Measurements from ENCODE around the gene NHS.

DNA sequence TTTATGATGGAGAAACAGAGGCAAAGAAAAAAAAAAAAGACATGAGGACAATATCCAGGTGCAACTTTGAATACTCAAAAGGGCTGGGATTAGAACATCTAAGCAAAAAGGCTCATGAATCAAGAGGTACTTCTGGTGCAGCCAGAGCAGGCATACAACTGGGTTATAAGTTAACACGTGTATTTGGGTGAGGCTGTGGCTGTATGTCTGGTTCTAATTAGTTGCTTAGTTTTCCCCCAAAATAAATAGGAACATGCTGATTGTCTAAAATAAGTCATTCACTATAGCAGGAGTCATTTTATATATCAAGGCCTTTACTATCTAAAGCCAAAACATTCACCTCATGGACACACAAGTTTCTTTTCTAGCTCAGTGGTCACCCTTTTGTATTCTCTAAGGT is 20.2 kb downstream of the NHS start:
- TF ChIP-seq, protein P1, sequence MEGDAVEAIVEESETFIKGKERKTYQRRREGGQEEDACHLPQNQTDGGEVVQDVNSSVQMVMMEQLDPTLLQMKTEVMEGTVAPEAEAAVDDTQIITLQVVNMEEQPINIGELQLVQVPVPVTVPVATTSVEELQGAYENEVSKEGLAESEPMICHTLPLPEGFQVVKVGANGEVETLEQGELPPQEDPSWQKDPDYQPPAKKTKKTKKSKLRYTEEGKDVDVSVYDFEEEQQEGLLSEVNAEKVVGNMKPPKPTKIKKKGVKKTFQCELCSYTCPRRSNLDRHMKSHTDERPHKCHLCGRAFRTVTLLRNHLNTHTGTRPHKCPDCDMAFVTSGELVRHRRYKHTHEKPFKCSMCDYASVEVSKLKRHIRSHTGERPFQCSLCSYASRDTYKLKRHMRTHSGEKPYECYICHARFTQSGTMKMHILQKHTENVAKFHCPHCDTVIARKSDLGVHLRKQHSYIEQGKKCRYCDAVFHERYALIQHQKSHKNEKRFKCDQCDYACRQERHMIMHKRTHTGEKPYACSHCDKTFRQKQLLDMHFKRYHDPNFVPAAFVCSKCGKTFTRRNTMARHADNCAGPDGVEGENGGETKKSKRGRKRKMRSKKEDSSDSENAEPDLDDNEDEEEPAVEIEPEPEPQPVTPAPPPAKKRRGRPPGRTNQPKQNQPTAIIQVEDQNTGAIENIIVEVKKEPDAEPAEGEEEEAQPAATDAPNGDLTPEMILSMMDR (conservative IDR thresholded peaks at IDR 0.05; ENCODE audit: low read depth, low read length) = no peak
- no peak for TF ChIP-seq RAD21 (IDR thresholded peaks at IDR 0.05; ENCODE audit: low read length)
- no peak for TF ChIP-seq NFE2L2 (IDR thresholded peaks at IDR 0.05; ENCODE audit: low read depth, low read length)
- no peak for TF ChIP-seq POLR2A (IDR thresholded peaks at IDR 0.05; ENCODE audit: low read depth, low read length)
- TF ChIP-seq MXI1 (IDR thresholded peaks at IDR 0.05; ENCODE audit: borderline replicate concordance, low read depth, low read length) = no peak
- TF ChIP-seq CEBPB (IDR thresholded peaks at IDR 0.05; ENCODE audit: low read depth, low read length) = no peak
- TF ChIP-seq, protein P2, sequence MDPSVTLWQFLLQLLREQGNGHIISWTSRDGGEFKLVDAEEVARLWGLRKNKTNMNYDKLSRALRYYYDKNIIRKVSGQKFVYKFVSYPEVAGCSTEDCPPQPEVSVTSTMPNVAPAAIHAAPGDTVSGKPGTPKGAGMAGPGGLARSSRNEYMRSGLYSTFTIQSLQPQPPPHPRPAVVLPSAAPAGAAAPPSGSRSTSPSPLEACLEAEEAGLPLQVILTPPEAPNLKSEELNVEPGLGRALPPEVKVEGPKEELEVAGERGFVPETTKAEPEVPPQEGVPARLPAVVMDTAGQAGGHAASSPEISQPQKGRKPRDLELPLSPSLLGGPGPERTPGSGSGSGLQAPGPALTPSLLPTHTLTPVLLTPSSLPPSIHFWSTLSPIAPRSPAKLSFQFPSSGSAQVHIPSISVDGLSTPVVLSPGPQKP (IDR thresholded peaks at IDR 0.05; ENCODE audit: borderline replicate concordance, low read depth, low read length) = no peak
- TF ChIP-seq CHD1 (IDR thresholded peaks at IDR 0.05; ENCODE audit: low read depth, low read length) = no peak
- TF ChIP-seq MAZ (IDR thresholded peaks at IDR 0.05; ENCODE audit: borderline replicate concordance, low read depth, low read length) = no peak
- no peak for TF ChIP-seq MAFK (IDR thresholded peaks at IDR 0.05; ENCODE audit: low read depth, low read length)
- no peak for TF ChIP-seq RFX5 (IDR thresholded peaks at IDR 0.05; ENCODE audit: low read depth, low read length)
- TF ChIP-seq, protein P3, sequence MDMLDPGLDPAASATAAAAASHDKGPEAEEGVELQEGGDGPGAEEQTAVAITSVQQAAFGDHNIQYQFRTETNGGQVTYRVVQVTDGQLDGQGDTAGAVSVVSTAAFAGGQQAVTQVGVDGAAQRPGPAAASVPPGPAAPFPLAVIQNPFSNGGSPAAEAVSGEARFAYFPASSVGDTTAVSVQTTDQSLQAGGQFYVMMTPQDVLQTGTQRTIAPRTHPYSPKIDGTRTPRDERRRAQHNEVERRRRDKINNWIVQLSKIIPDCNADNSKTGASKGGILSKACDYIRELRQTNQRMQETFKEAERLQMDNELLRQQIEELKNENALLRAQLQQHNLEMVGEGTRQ (IDR thresholded peaks at IDR 0.05; ENCODE audit: low read depth, low read length) = no peak
- TF ChIP-seq SMC3 (IDR thresholded peaks at IDR 0.05; ENCODE audit: low read depth, low read length) = no peak
